Esophagus mucosa (tissue), 1 donor: ENCODE data around the gene ZNF816. TPM values are rescaled to one million over a fixed set of nuclear protein-coding genes. Genes with fewer than 3 reads are reported as not detected.
"Not testable (repeated sequence)": the region's sequence is repeated elsewhere in the genome, so short reads cannot be mapped to it uniquely, and the experiment has no call there.

Source experiments
- ATAC-seq: fragments of 200-7000 bp; cut with Tn5 transposase; one replicate; pipeline ENCODE4 v1.9.1; 2020
- total RNA-seq: library from RNA; stranded (reverse); gene quantifications from one replicate; pipeline ENCODE4 v1.2.4, GENCODE V29; 2023
- donor health status: DM: yes; HTN: yes; CAD: no.

The ZNF816 gene
- total RNA-seq, 1 donor from 2014 or later, result 3.8 TPM

DNA sequence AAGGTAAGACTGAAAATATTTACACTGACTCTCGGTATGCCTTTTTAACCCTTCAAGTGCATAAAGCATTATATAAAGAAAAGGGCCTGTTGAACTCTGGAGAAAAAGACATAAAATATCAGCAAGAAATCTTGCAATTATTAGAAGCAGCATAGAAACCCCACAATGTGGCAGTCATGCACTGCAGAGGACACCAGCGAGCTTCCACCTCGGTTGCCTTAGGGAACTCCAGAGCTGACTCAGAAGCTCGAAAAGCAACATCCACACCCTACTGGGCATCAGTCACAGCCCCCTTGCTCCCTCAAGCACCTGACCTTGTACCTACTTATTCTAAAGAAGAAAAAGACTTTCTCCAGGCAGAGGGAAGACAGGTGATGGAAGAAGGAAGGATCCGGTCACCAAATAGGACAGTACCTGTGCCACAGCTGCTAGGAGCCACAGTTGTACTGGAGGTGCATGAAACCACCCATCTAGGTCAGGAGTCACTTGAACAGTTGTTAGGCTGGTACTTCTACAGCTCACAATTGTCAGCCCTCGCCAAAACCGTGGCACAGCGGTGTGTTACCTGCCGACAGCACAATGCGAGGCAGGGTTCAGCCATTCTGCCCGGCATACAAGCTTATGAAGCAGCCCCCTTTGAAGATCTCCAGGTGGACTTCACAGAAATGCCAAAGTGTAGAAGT lies 2.9 kb downstream of the ZNF816 start:
- no peak for ATAC-seq

- no peak for ATAC-seq
Observed at GRCh38 chr19:52957591-52957990, 5.1 kb downstream of the ZNF816 start.

- no peak for ATAC-seq
Observed at GRCh38 chr19:52956917-52957316, 5.8 kb downstream of the ZNF816 start.

- no peak for ATAC-seq
Observed at GRCh38 chr19:52949422-52949821, 13.3 kb downstream of the ZNF816 start.

DNA sequence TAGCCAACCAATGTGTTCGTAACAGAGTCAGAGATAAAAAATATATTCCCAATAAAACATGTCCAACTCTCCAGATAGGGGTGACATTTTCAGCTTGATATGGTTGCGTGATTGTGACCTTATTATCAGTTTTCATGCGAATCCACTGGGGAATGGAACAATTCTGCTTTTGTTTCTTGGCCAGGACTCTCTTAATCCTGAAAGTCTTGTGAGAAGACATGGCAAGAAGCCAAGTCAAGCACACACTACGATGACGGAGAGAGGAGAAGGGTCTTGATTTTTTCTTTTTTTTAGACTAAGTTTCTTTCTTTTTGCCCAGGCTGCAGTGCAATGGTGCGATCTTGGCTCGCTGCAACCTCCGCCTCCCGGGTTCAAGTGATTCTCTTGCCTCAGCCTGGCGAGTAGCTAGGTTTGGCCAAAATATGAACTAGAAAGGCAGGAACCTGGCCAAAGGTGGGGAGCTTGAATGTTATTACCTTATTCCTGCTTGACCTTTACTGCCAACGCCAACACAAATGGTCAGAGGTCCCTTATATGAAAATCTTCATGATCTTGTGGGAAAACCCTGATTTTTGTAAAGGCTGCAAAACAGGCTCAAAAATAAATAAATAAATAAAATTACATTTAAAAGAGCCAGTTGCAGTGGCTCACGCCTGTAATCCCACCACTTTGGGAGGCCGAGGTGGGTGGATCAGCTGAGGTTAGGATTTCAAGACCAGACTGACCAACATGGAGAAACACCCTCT lies 14.5 kb downstream of the ZNF816 start:
- no peak for ATAC-seq

DNA sequence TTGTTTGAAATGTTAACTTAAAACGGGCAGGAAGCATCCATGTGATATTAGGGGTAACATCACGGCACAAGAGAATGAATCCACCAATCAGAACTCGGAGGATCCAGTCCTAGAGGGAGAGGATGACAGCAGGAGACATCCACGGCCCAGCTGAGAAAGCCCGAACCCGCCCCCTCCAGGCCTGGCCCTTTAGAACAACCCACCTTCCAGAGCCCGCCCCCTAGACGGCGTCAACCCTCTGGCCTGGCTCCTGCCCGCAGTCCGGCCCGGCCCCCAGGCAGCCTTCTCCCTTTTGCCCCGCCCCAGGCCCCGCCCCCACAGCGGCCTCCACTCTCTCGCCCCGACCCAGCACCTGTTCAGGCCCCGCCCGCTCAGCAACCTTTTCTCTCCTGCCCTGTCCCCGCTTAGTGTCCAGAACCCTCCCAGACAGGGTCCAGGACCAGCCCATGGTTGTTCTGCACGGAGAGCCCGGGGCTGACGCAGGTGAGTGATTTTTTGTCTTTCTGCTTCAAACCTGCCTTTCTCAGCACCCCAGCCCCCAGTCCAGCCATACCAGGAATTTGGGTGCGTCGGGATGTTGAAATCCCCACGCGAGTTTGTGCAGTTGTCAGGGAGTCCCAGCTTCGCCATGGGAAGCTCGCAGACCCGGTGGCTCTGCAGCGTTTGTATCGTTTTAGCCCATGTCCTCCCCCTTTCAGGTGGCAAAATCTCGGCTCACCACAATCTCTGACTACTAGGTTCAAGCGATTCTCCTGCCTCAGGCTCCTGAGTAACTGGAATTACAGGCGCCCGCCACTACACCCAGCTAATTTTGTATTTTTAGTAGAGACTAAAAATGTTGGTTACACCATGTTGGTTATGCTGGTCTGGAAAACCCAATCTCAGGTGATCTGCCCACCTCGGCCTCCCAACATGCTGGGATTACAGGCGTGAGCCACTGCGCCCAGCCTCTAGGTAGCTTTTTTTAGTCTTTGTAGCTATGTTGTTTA lies 16.1 kb downstream of the ZNF816 start:
- peak; percentile 3 for ATAC-seq

GRCh38 chr19:52945652-52946321 lies 16.9 kb downstream of the ZNF816 start:
- ATAC-seq, result no peak

- not testable (repeated sequence) for ATAC-seq
Observed at GRCh38 chr19:52944703-52945493, 17.8 kb downstream of the ZNF816 start.

- ATAC-seq, result no peak
Observed at GRCh38 chr19:52943884-52944643, 18.6 kb downstream of the ZNF816 start.

DNA sequence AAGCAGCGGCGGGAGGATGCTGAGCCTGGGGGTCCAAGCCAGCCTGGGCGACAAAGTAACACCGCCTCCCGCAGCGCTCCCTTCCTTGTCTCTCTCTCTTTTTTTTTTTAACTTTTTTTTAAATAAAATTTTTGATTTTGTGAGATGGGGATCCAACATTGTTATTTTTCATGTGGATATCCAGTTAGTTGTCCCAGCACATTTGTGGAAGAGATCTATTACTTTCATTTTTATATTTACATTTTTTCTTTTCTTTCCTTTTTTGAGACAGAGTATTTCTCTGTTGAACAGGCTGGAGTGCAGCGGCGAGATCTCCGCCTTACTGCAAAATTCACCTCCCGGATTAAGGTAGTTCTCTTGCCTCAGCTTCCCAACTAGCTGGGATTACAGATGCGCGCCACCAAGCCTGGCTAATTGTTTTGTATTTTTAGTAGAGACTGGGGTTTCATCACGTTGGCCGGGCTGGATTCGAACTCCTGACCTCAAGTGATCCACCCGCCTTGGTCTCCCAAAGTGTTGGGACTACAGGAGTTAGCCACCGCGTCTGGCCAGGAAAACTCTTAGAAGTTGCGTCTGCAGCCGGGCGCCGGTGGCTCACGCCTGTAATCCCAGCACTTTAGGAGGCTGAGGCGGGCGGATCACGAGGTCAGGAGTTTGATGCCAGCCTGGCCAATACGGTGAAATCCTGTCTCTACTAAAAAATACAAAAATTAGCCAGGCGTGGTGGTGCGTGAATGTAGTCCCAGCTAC lies 19.4 kb downstream of the ZNF816 start:
- no peak for ATAC-seq

GRCh38 chr19:52942386-52943133 lies 20.1 kb downstream of the ZNF816 start:
- peak; percentile 99 for ATAC-seq

DNA sequence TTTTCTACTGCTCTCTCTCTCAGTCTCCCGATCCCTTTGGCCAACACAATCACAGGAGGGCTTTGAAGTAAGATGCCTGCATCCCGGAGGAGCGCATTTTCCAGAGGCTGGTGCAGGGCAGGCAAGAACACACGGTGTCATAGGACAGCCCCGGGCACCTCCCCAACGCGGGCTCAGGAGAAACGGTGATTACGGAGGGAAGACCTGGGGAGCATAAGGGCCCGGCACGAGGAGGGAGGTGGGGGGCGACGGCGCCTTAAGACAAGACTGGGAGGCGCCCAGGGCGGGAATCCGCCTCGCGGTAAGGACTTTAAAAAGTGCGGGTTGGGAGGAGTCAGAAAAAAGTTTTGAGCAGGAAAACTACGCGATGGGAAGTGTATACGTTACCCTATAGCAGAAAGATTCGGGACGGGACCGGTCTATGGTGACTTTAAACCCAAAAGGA lies 20.7 kb downstream of the ZNF816 start:
- peak; percentile 43 for ATAC-seq

DNA sequence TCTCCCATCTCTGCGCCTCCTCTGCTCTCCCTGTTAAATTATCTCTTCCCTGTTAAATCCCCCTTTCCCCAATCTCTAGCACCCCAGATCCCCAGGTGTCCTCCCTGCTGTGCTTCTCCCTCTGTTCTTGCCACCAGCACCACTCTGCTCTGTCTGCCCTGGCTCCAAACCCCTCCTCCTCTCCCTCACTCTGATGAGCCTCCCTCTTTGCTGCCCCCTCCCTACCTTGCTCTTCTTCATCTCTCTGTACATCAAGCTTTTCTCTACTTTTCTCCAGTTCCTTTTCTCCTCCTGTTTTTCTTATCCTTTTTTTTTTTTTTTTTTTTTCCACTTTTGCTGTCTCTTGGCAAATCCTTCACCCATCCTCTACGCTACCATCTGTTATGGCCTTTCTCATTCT lies 21.2 kb downstream of the ZNF816 start:
- not testable (repeated sequence) for ATAC-seq

DNA sequence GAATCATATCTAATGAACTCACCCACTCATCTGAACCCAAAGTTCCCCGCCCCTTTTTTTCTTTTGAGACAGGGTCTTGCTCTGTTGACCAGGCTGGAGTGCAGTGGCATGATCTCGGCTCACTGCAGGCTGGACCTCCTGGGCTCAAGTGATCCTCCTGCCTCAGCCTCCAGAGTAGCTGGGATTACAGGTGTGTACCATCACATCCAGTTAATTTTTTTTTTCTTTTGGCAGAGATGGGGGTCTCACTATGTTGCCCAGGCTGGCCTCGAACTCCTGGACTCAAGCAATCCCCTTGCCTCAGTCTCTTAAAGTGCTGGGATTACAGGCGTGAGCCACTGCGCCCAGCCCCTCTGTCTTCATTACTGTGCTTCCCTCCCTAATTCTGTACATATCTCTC lies 21.8 kb downstream of the ZNF816 start:
- ATAC-seq, result not testable (repeated sequence)

DNA sequence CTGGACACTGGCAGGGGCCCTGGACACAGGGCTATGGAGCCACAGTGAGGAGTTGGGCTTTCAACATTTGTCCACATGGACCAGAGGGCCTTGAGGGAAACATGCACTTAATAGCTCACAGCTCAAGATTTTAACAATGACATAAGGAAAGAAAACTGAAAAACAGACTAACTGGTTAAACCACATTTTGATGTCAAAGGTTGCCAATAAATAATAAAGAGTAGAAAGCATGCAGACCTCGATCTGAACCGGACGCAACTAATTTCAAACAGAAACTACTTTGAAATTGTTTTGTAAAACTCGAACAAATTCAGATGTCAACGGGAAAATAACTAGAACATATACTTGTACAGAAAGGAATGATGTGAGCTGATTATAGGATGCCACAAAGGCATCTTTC lies 23.9 kb downstream of the ZNF816 start:
- ATAC-seq, result no peak

GRCh38 chr19:52936954-52937325 lies 25.7 kb downstream of the ZNF816 start:
- no peak for ATAC-seq

GRCh38 chr19:52936151-52936953 lies 26.3 kb downstream of the ZNF816 start:
- ATAC-seq, result no peak

GRCh38 chr19:52935434-52935833 lies 27.2 kb downstream of the ZNF816 start:
- ATAC-seq, result no peak
